Amniotic epithelial cell (primary cell): ENCODE measurements around the gene SCRN1.
"Not testable (repeated sequence)": the region's sequence is repeated elsewhere in the genome, so short reads cannot be mapped to it uniquely, and the experiment has no call there.

ENCODE experiments used
- DNase-seq: peaks from one replicate; pipeline ENCODE4 v3.0.0-alpha.2; 2010; ENCODE audit warnings: low read depth

The SCRN1 gene

DNA sequence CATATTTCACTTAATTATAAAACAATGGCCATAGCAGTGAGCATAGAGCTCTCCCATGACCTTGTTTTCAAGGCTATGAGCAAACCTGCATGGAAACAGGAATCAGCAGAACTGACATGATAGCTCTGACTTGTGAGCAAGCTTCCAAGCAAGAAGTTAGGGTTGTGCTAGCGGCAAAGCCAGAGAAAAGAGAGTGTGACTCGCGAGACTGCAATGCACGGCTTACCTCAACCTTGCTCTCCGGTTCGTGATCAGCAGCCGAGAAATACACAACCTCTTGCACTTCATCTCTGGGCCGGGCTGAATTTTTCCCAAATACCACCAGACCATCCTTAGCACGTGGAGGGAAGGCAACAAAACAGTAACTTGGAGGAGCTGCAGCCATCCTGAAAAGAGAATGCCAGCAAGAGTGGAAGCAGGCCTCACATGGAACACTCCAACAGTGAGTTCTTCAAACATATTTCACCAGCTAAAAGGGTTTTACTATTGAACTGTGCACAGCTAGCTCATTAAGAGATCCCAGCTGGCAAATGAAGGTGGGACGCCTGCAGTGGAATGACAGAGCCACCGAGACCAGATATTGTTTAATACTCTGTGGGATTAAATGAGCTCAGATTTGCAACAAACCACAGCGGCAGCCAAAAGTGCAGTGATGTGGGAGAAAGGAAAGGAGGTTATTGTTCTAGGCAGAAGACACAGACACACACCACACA lies 20.8 kb downstream of the SCRN1 start:
- DNase-seq, result peak; percentile 77

GRCh38 chr7:29965030-29965429 lies 24.6 kb downstream of the SCRN1 start:
- no peak for DNase-seq

DNA sequence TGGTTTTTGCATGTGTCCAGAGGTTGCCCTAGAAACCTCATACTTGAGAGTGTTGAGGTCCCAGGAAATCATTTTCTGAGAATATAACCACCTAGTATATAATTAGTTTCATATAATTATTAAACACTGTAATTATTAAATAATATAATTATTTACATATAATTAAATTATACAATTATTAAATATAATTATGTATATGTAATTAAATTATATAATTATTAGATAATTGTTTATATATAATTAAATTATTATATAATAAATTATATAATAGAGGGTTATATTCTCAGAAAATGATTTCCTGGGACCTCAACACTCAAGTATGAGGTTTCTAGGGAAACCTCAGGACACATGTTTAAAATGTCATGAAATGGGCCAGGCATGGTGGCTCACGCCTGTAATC lies 27.6 kb downstream of the SCRN1 start:
- DNase-seq, result no peak

DNA sequence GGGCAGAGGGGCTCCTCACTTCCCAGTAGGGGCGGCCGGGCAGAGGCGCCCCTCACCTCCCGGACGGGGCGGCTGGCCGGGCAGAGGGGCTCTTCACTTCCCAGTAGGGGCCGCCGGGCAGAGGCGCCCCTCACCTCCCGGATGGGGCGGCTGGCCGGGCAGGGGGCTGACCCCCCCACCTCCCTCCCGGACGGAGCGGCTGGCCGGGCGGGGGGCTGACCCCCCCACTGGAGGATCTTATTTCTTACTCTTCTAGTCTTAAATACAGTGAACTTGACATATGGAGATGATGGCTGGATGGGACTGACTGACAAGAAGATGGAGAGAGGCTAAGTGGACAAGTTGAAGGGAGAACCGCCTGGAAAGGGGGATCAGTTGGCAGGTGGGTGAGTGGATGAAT lies 28.0 kb downstream of the SCRN1 start:
- not testable (repeated sequence) for DNase-seq

DNA sequence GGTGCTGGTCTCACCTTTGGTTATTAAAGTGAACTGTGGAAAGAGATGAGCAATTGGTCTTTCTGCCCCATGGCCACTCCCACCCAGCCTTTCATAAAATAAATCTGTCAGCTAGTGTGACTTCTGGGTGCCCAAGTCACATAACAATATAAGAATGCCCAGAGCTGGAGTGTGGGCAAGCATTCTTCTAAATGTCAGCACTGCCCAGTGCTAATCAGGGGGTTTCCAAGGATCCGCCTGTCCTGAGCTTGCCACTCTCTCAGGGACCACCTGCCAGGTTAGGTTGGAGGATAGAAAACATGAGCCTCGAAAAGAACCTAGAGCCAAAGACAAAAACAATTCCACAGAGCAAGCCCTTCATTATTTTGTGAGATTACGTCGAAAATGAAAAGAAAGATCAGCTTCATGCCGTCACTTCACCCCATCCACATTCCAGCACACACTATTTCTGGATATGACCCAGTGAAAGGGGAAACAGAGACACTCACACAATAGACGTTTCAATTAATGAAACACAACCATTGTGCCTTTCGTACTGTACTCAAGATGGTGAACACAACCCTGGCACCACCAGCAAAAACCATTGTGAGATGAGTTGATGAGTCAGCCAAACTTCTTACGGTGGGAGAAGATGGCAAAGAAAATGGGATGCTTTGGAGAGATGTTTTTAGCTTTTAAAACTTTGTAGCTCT lies 30.8 kb downstream of the SCRN1 start:
- no peak for DNase-seq

GRCh38 chr7:29957521-29958310 lies 31.9 kb downstream of the SCRN1 start:
- DNase-seq, result no peak

GRCh38 chr7:29956487-29956836 lies 33.1 kb downstream of the SCRN1 start:
- DNase-seq, result no peak

DNA sequence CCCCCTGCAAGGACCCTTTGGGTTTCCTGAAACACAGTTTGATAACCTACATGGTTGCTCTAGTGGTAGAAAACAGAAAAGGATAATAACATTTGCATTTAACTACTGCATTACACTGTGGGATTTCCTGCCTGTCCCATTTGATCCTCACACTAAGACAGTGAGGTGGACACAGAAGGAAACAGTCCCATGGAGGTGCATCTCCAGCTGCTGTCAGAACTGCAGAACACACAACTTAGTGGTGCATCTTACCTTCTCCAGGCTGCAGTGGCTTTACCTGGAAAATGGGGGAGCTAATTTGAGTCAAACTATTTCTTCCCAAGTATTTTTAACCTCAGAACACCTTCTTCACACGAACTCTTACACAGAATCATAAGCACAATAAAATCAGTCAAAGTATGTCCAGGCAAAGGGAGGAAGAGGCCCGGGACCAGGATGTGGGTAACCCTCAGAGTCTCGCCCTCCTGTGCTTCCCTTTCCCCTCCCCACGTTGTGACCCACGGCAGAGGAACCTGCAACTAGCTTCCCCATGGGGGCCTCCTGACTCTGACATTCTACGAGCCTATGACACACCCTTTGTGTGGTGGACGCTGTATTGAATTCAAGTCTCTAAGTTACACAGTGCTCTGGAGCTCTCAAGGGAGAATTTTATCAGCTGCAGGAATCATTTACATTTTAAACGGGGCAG lies 33.7 kb downstream of the SCRN1 start:
- DNase-seq, result no peak

GRCh38 chr7:29955075-29955792 lies 34.4 kb downstream of the SCRN1 start:
- no peak for DNase-seq

- DNase-seq, result no peak
These were observed 35.8 kb downstream of the SCRN1 start for GRCh38 chr7:29953726-29954347.

DNA sequence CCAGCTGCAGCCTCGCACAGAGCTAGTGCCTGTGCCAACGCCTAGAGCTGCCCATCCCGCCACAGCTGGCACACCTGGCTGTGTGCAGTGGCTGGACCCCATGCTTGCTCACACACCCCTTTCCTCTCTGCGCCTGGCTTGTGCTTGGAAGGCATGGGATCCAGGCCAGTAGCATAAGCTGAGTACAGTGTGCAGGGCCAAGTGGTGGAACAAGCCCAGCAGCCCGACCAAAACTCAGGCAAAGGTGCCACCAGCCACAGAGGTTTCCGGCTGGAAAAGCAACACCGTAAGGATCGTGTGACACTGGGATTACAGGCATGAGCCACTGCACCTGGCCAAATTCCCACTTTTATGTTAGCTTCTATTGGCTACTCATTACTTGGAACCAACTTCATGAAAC lies 38.4 kb downstream of the SCRN1 start:
- no peak for DNase-seq

DNA sequence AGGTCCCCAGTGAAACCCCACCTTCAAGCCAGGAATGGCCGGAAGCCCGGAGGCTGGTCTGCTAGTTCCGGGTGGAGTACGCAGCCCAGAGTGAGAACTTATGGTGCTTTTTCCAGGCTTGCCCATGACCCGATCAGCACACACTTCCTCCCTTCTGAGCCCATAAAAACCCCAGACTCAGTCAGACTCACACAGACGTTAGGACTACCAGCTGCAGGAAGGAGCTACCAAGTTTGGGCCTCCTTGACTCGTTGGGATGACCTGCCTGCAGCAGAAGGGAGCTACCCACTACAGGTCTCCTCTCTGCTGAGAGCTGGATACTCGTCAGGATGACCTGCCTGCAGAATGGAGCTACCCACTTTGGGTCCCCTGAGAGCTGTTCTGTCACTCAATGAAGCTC lies 39.1 kb downstream of the SCRN1 start:
- DNase-seq, result no peak

DNA sequence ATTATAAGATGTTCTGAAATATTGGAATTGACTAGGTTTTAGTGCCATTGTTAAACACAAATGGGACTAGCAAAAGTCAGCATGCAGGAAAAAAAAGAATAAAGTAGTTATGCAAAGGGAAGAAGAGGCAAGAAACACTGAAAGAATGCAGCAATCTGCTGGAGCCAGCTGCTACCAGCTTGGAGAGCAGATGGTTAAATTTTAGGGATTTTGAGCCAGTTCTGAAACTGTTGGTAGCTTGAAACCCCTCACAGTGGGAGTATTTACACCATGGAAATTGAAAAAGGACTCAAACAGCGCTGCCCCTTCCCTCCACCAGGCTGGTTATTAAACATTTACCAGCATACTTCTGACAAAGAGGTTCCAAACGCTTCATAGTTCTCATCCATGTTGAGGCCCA lies 41.0 kb downstream of the SCRN1 start:
- no peak for DNase-seq

- DNase-seq, result peak; percentile 33
These were observed 43.0 kb downstream of the SCRN1 start for GRCh38 chr7:29946428-29947186.

DNA sequence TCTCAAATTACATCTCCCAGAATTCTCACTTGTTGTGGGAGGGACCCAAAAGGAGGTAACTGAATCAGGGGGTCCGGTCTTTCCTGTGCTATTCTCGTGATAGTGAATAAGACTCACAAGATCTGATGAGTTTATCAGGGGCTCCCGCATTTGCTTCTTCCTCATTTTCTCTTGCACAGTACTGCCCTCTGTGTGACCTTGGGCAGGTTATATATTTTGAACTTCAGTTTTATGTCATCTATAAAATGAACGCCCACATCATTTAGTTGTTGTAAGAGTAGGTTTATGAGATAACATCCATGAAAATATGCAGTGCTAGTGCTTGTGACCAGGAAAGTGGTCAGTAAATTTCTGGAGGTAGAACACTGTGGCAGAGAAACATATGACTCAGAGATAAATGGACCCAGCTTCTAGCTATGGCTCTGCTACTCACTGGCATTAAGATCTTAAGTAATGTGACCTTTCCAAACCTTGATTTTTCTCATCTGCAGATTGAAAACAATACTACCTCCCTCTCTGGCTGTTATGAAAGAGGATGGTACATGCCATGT lies 44.3 kb downstream of the SCRN1 start:
- DNase-seq, result peak; percentile 88

- DNase-seq, result peak; percentile 23
These were observed 49.4 kb downstream of the SCRN1 start for GRCh38 chr7:29940199-29940598.

DNA sequence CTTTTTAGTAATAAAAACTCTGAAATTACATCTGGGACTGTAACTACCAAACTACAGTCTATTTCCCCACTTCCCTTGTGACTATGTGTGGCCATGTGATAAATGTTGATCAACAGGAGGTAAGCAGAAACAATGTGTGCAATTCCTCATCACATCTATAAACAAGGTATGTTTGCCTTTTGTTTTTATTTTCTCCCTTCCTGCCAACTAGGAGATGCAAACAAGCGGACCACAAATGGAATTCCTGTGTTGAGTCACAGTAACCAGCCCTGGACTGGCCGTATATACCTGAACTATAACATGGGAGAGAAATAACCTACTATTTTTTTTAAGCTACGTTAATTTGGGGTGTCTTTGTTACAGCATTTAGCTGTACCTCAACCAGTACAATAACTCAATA lies 52.5 kb downstream of the SCRN1 start:
- no peak for DNase-seq

- DNase-seq, result no peak
These were observed 54.5 kb downstream of the SCRN1 start for GRCh38 chr7:29935111-29935510.

- no peak for DNase-seq
These were observed 60.4 kb downstream of the SCRN1 start for GRCh38 chr7:29929018-29929807.

DNA sequence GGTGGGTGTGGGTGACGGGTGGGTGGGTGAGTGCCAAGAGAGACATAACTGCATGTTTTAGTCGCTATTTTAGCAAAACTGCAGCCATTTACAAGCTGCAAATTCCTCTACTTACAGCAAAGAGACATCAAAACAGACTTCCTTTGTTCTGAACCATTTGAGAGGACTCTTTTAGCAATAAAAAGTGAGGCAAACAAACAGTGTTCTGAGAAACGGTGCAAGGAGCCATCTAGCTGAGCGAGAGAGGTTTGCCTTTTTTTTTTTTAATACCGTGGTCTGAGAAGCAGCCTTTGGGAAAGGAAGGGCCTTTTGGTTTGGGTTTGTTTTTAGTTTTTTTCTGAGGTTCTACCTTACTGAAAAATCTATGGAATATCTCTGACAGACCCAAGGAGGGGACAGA lies 62.9 kb downstream of the SCRN1 start:
- no peak for DNase-seq
